Activated naive CD8-positive, alpha-beta T cell treated with anti-CD3 and anti-CD28 coated beads, Interleukin-2, amount 50 U/mL, for 16 hours (primary cell): Measurements from ENCODE around the gene NAA10.

Source experiments
- DNase-seq: peaks from one replicate; pipeline ENCODE4 v3.0.0-alpha.2; 2020; ENCODE audit warnings: low read depth, low spot score

NAA10 gene

DNA sequence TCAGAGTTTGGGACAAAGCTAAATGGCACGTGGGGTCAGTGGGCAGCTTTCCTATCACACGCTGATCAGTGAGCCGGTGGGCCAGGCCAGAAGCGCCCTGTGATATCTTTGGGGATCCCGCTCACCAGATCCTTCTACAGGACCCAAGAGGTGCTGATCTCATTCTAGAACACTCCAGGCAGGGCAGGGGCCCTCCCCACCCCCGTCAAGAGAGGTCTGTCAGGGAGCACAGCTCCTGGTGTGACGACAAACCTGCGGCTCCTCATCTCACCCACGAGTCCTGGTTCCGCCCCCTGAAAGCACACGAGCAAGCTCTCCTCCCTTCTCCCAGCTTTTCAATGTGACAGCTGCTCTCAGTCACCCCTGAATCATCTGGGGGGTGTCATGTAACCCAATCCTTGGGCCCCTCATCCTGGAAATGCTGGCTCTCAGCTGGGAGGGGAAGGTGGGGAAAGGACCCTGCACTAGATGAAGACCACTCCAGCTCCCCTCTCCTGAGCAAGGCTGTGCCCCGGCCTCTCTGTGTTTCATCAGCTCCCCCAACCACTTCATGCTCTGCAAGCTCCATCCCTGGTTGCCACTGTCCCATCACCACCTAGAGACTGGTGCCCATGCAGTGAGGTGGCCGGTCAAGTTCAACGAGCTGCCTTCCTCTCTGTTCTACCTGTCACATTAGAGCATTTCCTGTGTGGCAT is 32.2 kb upstream of the NAA10 start:
- DNase-seq: no peak

DNA sequence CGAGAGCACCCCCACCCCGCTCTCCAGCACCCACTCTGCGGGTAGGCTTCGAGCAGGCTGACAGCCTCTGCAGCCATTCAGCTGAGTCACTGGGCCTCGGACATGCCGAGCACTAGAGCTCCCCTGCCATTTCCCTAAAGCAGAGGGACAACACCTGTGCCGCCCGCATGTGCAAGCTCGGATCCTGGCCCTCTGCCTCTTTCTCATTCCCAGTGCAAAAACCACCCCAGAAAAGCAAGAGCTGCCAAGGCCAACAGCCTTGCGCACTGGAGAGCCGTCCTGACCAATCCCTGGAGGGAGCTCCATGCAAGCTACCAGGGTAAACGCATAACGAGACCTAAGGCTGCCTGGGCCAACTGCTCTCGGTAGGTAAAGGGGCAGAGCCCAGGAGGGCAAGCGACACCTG is 31.4 kb upstream of the NAA10 start:
- DNase-seq: no peak

DNA sequence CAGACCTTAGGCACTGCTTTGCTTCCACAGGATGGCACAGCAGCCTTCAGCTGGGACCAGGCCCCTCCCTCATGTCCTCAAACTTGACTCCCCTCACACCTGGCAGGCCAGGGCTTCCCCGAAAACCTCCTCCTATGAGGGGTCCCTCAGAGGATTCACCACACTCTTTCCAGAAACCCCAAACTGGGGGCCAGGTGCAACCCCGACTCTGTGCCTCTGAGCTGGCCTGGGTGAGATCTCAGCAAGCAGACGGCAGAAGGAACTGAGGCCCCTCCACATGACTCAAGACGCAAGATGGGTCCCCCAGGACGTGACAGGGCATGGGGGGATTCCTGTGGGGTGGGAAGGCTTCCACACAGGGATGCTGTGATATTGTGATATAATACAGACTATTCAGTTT is 30.6 kb upstream of the NAA10 start:
- no peak for DNase-seq

DNA sequence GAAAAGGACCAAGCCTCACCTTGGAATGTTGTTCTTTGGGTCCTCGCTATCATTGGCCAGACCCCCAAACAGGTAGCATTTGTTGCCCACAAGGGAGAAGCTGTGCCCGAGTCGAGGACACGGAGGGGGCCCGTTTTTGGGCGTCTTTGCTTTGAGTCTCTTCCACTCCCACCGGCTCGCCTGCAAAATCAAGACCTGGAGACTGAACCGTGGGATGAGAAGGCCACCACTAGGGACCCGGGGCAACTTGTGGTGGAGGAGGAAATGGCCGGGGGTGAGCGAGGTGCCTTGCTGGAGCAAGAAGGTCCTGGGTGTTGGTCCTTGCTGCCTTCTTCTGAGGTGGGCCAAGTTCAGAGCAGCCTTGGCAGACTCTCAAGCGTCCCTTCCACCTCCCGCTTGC is 29.3 kb upstream of the NAA10 start:
- no peak for DNase-seq

DNA sequence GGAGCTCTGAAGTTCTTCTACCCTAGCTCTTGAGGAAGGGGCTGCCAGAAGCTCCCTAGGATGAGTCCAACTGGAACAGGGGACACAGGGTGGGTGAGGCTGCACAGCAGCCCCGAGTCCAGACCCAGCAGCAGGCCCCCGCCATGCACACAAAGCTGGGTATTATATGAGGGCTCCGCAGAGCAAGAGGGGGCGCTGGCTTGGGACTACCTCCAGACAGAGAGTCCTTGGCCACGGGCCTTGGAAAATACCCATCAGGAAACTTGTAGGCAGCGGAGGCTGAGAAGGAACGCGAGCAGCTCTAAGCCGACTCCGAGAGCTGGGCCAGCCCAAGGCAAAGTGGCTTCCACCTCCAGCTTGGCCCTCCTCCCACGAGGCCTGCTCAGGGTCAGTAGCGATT is 28.7 kb upstream of the NAA10 start:
- DNase-seq: no peak

DNA sequence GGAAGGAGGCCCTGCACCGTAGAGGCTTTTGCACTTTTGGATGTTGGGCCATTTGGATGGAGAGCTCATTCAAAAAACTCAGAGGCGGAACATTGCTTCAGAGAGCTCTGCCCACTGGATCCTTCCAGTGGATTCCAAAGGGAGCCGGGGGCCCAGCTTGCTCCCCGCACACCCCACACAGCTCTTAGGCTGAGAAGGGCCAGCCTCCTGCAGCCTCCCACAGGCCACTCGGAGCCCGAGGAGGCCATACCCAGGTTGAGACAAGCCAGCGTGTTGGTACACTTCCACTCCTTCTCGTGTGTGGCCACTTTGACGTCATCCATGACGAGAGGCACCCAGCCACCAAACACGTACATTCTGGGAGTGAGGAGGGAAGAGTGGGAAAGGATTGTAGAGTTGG is 26.5 kb upstream of the NAA10 start:
- no peak for DNase-seq

DNA sequence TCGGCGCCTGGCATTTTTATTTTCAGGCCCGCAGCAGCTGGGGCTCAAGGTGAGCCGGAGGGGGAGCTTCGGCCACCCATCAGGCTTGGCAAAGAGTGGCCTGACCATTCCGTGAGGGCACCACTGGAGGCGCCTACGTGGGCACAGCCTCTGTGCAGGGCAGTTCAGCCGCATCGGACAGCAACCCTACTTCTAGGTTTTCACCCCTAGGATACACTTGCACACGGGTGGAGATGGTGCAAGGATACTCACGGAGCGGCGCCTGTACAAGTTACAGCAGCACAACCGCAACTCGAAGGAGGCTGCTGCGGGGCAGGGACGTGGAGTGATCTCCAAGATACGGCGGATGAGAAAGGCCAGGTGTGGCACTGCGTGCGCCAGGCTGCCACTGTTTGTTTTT is 25.9 kb upstream of the NAA10 start:
- DNase-seq: no peak

DNA sequence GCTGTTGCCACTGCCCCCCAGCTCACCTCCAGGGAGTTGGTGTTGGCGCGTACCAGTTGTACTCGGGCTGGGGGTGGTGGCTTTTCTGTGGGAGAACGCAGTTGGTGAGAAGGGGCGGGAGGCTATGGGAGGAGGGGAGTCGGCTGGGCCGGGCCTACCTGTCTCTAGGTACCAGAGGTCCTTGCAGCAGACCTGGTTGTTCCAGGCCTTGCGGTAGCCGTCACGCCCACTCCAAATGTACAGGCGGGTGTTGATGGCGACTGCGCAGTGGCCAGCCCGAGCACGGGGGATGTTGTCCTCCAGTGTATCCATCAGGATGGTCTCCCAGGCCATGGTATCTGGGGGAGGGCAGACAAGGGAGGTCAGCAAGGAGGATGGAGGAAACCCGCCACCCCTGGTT is 25.2 kb upstream of the NAA10 start:
- no peak for DNase-seq

DNA sequence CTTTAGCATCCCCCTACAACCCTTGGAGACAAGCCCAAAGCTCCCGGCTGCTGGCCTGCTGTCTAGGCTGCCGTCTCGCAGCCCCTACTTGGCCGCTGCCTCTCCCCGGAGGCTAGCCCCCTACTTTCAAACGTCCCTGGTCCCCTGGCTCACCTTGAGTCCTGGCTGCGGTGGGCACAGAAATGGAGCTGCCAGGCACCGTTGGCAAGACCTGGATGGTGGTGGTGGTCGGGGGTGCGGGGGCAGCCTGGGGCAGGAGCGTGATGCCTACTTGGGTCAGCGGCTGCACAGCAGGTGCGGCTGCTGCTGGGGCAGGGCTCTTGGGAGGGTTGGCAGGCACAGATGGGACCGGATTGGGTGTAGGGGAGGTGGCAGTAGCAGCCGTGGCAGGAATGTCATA is 24.8 kb upstream of the NAA10 start:
- no peak for DNase-seq

DNA sequence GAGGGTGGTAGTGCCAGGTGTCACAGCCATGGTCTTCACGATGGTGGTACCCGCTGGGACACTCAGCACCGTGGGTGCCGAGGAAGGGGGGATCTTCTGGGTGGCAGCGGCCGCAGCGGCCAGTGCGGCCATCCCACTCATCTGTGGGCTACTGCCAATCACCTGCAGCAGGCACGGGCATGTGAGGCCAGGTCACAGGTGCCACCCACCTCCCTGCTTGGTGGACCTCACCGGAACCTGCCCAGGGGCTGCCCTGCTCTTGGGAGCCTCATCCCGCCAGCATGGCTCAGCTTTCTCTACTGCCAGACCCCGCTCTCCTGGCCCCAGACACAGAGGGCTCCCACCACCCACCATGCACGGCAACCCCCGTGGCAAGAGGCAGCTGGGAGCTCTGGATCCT is 23.8 kb upstream of the NAA10 start:
- DNase-seq: no peak

DNA sequence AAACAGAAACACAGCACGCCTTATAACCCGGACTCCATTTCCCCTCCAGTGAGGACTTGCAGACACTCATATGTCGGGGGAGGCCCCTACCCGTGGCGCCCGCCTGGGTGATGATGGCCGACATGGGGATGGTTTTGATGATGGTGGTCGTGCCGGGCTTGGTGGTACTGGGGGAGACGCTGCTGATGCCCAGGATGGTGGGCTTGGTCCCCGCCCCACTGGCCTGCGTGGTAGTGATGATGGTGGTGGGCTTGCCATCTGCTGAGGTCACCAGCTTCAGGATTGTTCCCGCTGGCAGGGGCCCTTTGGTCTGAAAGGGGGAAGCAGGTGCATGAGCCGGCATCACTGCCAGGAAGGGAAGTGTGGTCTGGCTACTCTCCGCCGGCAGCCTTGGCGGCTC is 22.4 kb upstream of the NAA10 start:
- no peak for DNase-seq

DNA sequence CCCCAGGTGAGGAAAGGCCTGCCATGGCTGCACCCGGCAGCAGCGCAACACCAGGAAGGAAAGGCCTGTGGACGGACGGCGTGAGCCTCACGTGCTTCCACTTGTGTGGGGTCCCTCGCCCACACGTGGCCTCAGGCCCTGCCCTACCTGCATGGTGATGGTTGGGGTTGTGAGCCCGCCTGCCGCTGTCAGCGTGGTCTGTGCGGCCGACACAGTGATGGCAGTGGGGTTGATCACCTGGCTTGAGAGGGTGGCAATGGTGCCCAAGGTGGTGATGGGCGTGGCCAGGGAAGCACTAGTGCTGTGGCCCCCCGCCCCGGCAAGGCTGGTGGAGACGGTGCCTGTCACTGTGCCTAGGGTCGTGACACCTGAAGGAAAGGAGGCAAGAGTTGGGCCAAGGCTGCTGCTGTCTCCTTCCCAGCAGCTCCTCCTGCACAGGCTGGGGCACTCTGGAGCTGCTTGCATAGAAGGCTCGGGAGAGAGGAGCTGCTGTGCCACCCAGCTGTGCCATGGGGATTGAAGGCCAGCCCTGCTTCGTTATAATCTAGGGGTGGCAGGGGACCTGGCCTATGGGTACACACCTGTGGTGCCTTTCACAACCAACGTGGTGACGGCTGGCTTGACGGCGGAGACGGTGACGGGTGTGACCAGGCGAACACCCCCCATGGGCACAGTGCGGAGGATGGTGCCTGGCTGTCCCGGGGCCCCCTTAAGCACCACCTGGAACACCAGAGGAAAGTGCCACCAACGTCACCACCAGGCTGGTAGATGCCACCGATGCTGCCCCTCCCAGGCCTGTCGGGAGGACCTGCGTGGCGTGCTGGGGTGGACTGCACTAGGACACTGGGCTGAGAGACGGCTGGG is 21.4 kb upstream of the NAA10 start:
- no peak for DNase-seq

DNA sequence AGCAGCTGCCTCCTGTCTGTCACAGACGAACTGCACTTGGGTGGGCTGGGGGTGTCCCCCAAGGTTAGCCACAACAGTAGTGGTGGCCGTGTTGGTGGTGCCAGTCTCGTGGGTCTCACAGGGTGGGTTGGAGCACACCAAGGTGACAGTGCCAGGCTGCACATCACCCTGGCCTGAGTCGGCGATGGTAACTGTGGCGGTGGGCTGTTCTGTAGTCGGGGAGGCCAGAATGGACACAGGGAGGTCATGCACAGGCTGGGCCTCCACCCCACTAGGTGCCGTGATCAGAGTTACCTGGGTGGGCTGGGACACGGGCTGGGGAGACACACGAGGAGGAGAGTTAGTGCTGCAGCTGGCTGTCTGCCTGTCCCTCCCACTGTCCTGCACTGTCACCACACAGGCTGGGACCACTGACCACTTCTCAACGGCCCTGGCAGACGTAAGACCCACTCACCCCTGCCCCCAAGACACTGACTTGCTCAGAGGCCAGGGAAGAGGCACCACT is 20.4 kb upstream of the NAA10 start:
- no peak for DNase-seq

DNA sequence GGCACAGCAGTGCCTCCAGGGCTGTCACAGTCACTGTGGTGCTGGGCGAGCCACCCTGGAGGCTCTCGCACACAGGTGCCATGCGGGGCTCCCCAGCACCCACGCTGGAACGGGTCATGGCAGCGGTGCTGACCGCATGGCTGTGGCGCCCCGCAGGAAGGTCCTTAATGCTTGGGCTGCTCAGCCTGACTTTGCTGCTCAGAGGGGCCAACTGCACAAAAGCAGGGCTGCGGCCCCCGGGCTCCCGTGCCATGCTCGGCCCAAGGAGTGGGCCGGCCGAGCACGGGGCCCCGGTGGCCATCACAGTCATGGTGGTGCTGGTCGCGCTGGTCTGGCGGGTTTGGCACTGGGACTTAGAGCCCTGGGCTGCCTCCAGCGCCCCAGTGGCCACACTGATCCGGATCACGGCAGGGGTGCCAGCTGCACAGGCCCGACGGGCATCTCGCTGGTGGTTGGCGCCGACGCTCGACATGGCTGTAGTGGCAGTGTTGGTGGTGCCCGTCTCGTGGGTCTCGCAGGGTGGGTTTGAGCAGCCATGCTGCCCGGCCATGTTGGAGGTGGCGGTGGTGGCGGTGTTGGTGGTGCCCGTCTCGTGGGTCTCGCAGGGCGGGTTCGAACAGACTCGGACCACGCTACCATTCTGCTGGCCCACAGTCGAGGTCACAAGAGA is 19.9 kb upstream of the NAA10 start:
- no peak for DNase-seq

DNA sequence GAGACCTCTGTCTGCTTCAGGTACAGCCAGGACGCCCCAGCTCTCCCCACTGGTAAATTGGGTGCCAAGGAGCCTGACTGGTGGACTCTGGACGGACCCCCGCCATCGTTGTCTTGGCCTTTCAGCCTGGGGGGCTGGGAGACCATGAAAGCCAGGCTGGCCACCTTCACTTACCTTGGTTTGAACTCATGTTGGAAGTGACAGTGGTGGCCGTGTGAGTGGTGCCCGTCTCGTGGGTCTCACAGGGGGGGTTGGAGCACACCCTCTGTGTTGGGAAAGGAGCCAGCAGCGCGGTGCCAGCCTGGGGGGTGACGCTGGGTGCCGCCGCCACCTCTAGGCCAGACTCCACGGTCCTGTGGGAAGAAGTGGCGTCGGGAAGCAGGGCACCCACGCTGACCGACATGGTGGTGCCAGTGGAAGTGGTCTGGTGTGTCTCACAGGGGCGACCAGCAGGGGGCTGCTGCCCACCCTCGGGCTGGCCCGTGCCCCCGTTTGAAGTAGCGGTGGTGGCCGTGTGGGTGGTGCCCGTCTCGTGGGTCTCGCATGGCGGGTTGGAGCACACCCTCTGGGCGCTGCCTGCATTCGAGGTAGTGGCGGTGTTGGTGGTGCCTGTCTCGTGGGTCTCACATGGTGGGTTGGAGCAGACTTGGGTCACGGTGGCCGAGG is 19.2 kb upstream of the NAA10 start:
- DNase-seq: no peak

DNA sequence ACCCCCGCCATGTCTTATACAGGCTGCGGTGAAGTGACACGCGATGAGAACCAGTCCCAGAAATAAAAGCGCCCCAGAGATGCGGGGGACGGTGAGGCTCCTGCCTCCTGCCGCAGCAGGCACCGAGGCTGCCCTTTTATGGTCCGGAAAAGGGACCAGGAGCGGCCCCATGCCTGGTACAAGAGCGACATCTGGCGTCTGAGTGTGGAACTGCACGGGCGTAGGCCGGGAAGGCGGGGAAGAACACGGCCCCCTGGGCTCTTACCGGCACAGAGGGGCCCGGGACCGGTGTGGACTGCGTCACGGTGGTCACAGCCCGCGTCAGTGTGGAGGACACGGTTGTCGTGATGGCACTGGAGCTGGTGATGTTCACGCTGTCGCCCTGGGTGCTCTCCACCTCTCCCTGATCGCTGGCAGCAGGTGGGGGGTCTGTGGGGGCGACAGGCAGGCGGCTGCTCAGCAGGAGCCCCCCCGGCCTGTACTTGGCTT is 18.5 kb upstream of the NAA10 start:
- DNase-seq: peak; percentile 49

DNA sequence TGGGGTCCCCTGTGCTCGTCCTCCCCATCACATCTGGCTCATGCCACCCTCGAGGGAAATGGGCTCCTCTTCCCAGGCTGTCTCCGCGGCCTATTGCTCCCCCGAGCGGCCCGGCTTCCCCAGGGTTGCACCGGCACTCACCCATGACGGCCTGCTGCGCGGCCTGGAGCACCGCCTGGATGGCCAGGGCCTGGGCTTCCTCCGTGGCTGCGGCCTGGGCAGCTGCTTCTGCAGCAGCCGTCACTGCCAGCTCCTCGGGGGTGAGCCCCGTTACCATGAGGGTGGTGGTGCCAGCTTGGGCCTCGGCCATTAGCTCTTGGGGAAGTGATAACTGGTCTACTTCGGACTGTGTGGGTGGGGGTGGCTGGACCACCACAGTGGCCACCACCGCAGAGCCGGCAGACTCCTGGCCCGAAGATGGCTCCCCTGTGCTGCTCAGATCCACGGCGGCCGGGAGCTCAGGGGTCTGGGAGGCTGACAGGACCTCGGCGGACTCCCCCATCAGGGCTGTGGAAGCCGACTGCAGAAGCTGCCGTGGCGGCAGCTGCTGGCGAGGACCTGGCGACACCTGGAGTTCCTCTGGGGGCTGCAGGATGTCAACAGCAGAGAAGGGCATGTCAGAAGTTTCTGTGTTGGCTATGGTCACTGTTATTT is 17.7 kb upstream of the NAA10 start:
- DNase-seq: no peak

DNA sequence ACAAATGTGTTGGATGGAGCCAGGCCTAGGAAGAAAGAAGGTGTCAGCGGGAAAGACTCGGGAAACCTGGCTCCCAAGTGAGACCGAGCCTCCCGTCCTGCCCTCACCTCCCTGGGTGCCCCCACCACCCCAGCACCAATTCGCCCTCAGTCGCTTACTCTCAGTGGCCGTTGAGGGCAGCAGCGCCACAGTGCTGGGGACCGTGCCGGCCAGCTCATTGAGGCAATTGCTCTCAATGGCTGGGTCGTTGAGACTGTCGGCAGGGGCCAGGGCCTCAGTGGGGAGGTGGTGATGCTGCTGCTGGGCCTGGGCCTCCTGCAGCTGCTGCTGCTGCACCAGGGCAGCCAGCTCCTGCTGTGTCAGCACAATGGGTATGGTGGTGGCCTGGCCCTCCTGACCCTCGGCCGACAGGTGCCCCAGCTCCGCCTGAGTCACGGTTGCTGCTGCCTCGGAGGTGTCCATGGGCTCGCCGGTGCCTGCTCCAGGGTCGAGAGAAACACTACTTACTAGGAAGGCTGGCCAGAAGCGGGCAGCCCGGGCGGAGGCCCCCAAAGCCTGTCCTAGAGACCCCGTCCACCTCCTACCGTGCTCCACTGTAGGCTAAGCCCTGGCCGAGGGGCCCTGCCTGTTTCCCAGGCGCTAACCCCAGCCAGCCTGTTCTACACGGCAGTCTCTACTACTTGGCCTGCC is 17.0 kb upstream of the NAA10 start:
- DNase-seq: no peak

DNA sequence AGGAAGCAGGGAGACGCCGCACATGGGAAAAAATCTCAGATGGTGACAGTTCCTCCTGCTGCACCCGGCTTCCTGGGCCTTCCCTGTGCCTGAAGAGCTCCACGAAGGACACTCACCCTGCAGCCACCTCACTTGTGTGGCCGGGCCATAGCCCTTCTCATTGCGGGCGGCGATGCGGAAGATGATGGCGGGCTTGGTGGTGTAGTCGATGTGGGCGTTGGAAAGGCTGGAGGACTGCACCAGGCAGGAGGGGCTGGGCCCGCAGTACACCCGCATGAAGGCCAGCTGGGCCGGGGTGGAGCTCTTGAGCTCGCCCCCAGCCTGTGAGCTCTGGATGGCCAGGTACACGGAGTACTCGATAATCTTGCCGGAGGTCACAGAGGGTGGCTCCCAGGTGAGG is 15.3 kb upstream of the NAA10 start:
- no peak for DNase-seq
